Activated naive CD8-positive, alpha-beta T cell (primary cell): ENCODE data around the gene LINC01488.

Source experiments
- H3K27ac Mint-ChIP-seq: one replicate; pipeline ENCODE4 v1.8.0; 2021; ENCODE audit warnings: mixed read lengths
- H3K27me3 Mint-ChIP-seq: one replicate; pipeline ENCODE4 v1.8.0; 2021; ENCODE audit warnings: mixed read lengths
- H3K36me3 Mint-ChIP-seq: one replicate; pipeline ENCODE4 v1.8.0; 2021; ENCODE audit warnings: mixed read lengths
- H3K4me1 Mint-ChIP-seq: one replicate; pipeline ENCODE4 v1.8.0; 2021; ENCODE audit warnings: low read depth, mixed read lengths
- H3K4me3 Mint-ChIP-seq: one replicate; pipeline ENCODE4 v1.8.0; 2021; ENCODE audit warnings: mild to moderate bottlenecking, mixed read lengths
- H3K9me3 Mint-ChIP-seq: one replicate; pipeline ENCODE4 v1.8.0; 2021; ENCODE audit warnings: low read depth, mixed read lengths

LINC01488 gene

DNA sequence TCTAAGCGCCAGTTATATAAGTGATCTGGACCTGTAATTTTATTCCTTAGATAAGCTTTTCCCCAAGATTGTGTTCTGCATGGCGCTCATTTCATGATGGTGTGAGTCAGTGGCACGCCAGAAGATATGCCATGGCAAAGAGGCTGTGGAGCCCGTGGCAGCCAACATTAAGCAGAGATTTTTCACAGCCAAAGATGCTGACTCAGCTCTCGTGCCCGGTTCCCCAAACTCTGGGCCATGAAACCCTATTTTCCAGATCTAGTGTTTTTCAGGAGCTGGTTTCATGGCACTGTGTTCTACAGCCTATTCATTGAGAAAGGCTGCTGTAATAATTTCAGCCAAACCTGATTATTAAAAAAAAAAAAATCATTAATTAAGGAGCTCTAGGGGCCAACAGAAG lies 15.4 kb upstream of the LINC01488 start:
- H3K9me3 Mint-ChIP-seq, result peaks cover 4% of the 10 kb centered on the region
- no peak overlapping the region for H3K4me3 Mint-ChIP-seq
- H3K27ac Mint-ChIP-seq, result no peak overlapping the region
- peaks cover 2% of the 10 kb centered on the region for H3K36me3 Mint-ChIP-seq
- no peaks in the 10 kb centered on the region for H3K4me1 Mint-ChIP-seq
- peaks cover 10% of the 10 kb centered on the region for H3K27me3 Mint-ChIP-seq

DNA sequence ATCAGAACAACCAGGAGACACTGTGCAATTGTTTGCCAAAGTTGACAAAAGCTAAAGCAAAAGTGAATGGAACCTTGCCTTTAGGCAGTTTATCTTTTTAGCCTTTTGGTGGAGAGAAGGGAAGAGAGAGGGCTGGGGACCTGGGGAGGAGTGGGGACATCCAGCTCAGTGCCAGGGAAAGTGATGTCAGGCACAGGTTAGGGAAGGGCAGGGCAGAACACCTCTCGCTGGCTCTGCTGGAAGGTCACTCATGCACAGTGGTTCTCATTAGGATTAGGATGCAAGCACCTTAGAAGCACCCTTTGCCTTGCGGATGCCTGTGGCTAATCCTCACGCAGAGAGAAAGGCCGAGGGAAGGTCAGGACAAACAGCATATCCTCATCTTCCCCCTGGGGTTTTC lies 14.3 kb upstream of the LINC01488 start:
- H3K27ac Mint-ChIP-seq, result no peak overlapping the region
- H3K27me3 Mint-ChIP-seq, result peaks cover 5% of the 10 kb centered on the region
- H3K4me3 Mint-ChIP-seq, result no peak overlapping the region
- H3K36me3 Mint-ChIP-seq, result no peaks in the 10 kb centered on the region
- H3K4me1 Mint-ChIP-seq, result no peaks in the 10 kb centered on the region
- H3K9me3 Mint-ChIP-seq, result no peaks in the 10 kb centered on the region

- no peaks in the 10 kb centered on the region for H3K4me1 Mint-ChIP-seq
- H3K27ac Mint-ChIP-seq, result no peak overlapping the region
- peaks cover 3% of the 10 kb centered on the region for H3K27me3 Mint-ChIP-seq
- no peaks in the 10 kb centered on the region for H3K9me3 Mint-ChIP-seq
- H3K36me3 Mint-ChIP-seq, result no peaks in the 10 kb centered on the region
- no peak overlapping the region for H3K4me3 Mint-ChIP-seq
These were observed 13.8 kb upstream of the LINC01488 start for GRCh38 chr11:69467646-69468045.

GRCh38 chr11:69468221-69468620 lies 13.2 kb upstream of the LINC01488 start:
- Mint-ChIP-seq H3K36me3 (no peaks in the 10 kb centered on the region), H3K27me3 (peaks cover 3% of the 10 kb centered on the region), H3K9me3 (no peaks in the 10 kb centered on the region), H3K4me1 (no peaks in the 10 kb centered on the region), H3K27ac (no peak overlapping the region), H3K4me3 (no peak overlapping the region)

DNA sequence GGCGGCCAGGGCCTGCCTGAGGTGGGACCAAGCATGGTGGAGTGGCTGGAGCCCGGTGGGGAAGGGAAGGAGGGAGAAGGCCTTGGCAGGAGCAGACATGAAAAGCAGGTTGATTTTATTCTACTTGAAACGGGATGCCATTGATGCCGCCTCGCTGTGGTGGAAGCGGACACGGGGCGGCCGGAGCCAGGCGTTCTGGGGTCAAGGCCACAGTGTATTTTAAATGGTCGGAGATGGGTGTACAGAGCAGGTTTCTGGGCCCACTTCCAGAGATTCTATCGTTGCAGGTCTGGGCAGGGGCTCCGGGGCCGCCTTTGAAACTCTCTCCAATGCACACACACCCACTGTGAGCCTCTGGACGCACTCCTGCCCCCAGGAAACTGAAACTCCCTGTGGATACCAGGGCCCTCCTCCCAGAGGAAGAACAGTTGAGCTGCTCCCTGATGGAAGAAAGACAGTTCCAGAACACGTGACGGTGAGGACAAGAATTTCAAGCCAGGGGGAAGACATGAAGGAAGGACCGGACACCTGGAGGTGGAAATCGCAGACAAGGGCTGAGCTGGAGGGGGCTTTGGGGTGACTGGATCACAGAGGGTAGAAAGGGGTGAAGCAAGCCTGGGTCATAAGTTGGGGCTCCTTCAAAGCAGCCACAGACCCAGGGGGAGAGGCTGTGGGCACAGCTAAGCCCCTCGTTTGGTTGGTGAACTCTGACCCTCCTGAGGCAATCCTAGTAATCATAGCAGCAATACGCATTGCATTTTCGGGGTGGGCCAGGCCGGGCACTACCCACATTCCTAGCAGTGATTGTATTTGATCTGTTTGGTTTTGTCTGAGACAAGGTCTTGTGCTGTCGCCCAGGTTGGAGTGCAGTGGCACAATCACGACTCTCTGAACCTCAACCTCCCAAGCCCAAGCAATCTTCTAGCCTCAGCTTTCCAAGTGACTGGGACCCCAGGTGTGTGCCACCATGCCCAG lies 12.3 kb upstream of the LINC01488 start:
- Mint-ChIP-seq H3K4me1 (no peaks in the 10 kb centered on the region), H3K9me3 (no peaks in the 10 kb centered on the region), H3K27ac (no peak overlapping the region), H3K4me3 (no peak overlapping the region), H3K36me3 (no peaks in the 10 kb centered on the region), H3K27me3 (peaks cover 1% of the 10 kb centered on the region)

DNA sequence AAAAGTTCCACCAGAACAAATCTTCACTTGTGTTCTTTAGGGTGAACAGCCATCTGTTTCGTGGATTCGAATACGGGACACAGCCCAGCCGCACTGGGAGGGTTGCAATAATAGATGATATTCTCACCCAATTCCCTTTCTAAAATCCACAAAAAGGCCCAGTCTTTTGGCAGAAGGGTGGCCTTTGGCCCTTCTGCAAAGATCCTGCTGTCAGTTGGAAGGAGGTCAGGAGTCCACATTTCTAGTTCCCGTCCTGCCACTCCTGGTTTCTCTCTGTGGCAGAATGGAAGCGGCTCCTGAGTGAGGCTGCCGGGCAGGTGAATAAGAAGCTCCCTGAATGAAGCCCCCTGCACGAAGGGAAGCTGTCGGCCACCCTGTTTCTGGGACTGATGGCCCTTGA lies 11.2 kb upstream of the LINC01488 start:
- Mint-ChIP-seq H3K9me3 (no peaks in the 10 kb centered on the region), H3K27ac (no peak overlapping the region), H3K27me3 (peaks cover 1% of the 10 kb centered on the region), H3K36me3 (no peaks in the 10 kb centered on the region), H3K4me1 (no peaks in the 10 kb centered on the region), H3K4me3 (no peak overlapping the region)

- no peaks in the 10 kb centered on the region for H3K9me3 Mint-ChIP-seq
- H3K36me3 Mint-ChIP-seq, result no peaks in the 10 kb centered on the region
- H3K4me3 Mint-ChIP-seq, result no peak overlapping the region
- no peaks in the 10 kb centered on the region for H3K4me1 Mint-ChIP-seq
- no peak overlapping the region for H3K27ac Mint-ChIP-seq
- H3K27me3 Mint-ChIP-seq, result peaks cover 1% of the 10 kb centered on the region
These were observed 10.4 kb upstream of the LINC01488 start for GRCh38 chr11:69470793-69471728.

- Mint-ChIP-seq H3K4me3 (no peak overlapping the region), H3K9me3 (no peaks in the 10 kb centered on the region), H3K36me3 (no peaks in the 10 kb centered on the region), H3K4me1 (no peaks in the 10 kb centered on the region), H3K27me3 (peaks cover 1% of the 10 kb centered on the region), H3K27ac (no peak overlapping the region)
These were observed 9.5 kb upstream of the LINC01488 start for GRCh38 chr11:69471729-69472540.

GRCh38 chr11:69472541-69473275 lies 8.8 kb upstream of the LINC01488 start:
- H3K4me3 Mint-ChIP-seq, result no peak overlapping the region
- no peaks in the 10 kb centered on the region for H3K9me3 Mint-ChIP-seq
- H3K27me3 Mint-ChIP-seq, result no peaks in the 10 kb centered on the region
- H3K27ac Mint-ChIP-seq, result no peak overlapping the region
- no peaks in the 10 kb centered on the region for H3K36me3 Mint-ChIP-seq
- H3K4me1 Mint-ChIP-seq, result no peaks in the 10 kb centered on the region

- H3K4me3 Mint-ChIP-seq, result no peak overlapping the region
- H3K27me3 Mint-ChIP-seq, result no peaks in the 10 kb centered on the region
- H3K9me3 Mint-ChIP-seq, result no peaks in the 10 kb centered on the region
- no peaks in the 10 kb centered on the region for H3K4me1 Mint-ChIP-seq
- no peak overlapping the region for H3K27ac Mint-ChIP-seq
- no peaks in the 10 kb centered on the region for H3K36me3 Mint-ChIP-seq
These were observed 8.1 kb upstream of the LINC01488 start for GRCh38 chr11:69473276-69473845.

DNA sequence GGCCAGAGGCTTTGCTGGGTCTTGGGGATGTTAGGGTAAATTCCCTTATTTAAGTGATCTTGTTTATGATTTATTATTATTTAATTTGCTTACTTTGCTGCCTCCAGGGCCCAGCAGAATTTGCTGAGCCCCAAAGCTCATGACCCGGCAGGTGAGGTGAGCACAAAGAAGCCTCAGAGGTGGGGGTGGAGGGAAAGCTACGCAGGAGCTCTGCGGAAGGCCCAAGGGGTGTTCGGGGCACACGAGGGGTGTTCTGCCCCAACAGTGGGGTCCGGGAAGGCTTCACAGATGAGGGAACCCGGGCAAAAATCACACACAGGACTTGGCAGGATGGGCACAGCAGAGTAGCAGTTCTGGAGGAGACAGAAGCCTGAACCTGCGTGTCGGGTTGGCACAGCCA lies 6.7 kb upstream of the LINC01488 start:
- no peaks in the 10 kb centered on the region for H3K4me1 Mint-ChIP-seq
- no peaks in the 10 kb centered on the region for H3K36me3 Mint-ChIP-seq
- H3K27ac Mint-ChIP-seq, result no peak overlapping the region
- H3K9me3 Mint-ChIP-seq, result no peaks in the 10 kb centered on the region
- no peak overlapping the region for H3K4me3 Mint-ChIP-seq
- no peaks in the 10 kb centered on the region for H3K27me3 Mint-ChIP-seq

DNA sequence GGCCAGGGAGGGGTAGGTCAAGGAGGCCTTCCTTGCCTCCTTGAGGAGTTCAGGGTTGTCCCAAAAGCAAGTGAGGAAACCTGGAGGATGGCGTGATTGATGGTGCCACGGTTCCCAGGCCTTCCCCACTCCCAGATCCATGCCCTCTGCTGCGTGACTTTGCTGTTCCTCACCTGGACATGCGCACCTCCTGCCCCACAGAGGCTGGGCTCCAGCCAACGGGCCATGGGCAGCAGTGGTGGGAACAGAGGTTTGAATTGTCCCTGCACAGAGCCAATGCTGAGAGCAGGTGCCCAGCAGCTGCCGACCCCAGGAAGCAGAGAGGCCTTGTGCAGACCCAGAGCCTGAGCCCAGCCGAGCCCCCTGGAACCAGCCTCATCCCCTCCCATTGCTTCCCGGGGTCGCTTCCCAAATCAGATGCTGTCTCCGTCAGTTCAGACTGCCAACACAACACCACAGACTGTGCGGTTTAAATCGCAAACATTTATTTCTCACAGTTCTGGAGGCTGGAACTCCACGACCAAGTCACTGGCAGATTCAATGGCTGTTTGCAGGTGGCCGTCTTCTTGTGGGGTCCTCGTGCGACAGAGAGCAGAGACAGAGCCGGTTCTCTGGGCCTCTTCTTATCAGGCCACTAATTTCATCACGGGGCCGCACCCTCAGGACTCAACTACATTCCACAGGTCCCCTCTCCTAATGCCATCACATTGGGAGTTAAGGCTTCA lies 6.2 kb upstream of the LINC01488 start:
- no peaks in the 10 kb centered on the region for H3K27me3 Mint-ChIP-seq
- H3K4me3 Mint-ChIP-seq, result no peak overlapping the region
- no peaks in the 10 kb centered on the region for H3K9me3 Mint-ChIP-seq
- H3K4me1 Mint-ChIP-seq, result no peaks in the 10 kb centered on the region
- H3K27ac Mint-ChIP-seq, result no peak overlapping the region
- H3K36me3 Mint-ChIP-seq, result no peaks in the 10 kb centered on the region

GRCh38 chr11:69475866-69476471 lies 5.5 kb upstream of the LINC01488 start:
- no peaks in the 10 kb centered on the region for H3K9me3 Mint-ChIP-seq

More at GRCh38 chr11:69475866-69476471, 5.5 kb upstream of the LINC01488 start:
- H3K4me3 Mint-ChIP-seq, result no peak overlapping the region
- no peaks in the 10 kb centered on the region for H3K27me3 Mint-ChIP-seq
- H3K36me3 Mint-ChIP-seq, result no peaks in the 10 kb centered on the region
- H3K27ac Mint-ChIP-seq, result no peak overlapping the region
- H3K4me1 Mint-ChIP-seq, result no peaks in the 10 kb centered on the region
